ENCODE data around the gene EFS.
A peak's percentile ranks its signal among the peaks of the same experiment; 100 is the strongest.
"Not testable (repeated sequence)": the region's sequence is repeated elsewhere in the genome, so short reads cannot be mapped to it uniquely, and the experiment has no call there.

EFS gene

GRCh38 chr14:23326491-23327332 is 38.3 kb downstream of the EFS start:
- ATAC-seq = peak; percentile 15
- TF ChIP-seq BACH2 (CRISPR knock-in tag; IDR thresholded peaks at IDR 0.05; ENCODE audit: borderline replicate concordance) (no peak), ESRRG (CRISPR knock-in tag; IDR thresholded peaks at IDR 0.05) (0 out of 2 replicates have a peak, but pooled peaks have one; percentile 22), PATZ1 (CRISPR knock-in tag; IDR thresholded peaks at IDR 0.05; ENCODE audit: borderline replicate concordance) (0 out of 2 replicates have a peak, but pooled peaks have one; percentile 7), OSR1 (CRISPR knock-in tag; IDR thresholded peaks at IDR 0.05) (no peak), GLIS3 (CRISPR knock-in tag; IDR thresholded peaks at IDR 0.05) (no peak), ZFP30 (CRISPR knock-in tag; IDR thresholded peaks at IDR 0.05) (no peak), ZNF565 (CRISPR knock-in tag; conservative IDR thresholded peaks at IDR 0.05; ENCODE audit: low read depth) (no peak), ARNTL (CRISPR knock-in tag; IDR thresholded peaks at IDR 0.05; ENCODE audit: borderline replicate concordance, low read depth) (no peak), ISL1 (CRISPR knock-in tag; IDR thresholded peaks at IDR 0.05) (no peak), CREB5 (CRISPR knock-in tag; IDR thresholded peaks at IDR 0.05; ENCODE audit: low read depth) (peak; percentile 52; the same call in 1 of the 2 replicates), TOX (CRISPR knock-in tag; IDR thresholded peaks at IDR 0.05; ENCODE audit: borderline replicate concordance) (no peak; the same call in 1 of the 2 replicates)

GRCh38 chr14:23325746-23326145 is 39.2 kb downstream of the EFS start:
- not testable (repeated sequence) for ATAC-seq

- ATAC-seq = no peak
- TF ChIP-seq SNAI2 (CRISPR knock-in tag; IDR thresholded peaks at IDR 0.05) (no peak), GLIS3 (CRISPR knock-in tag; IDR thresholded peaks at IDR 0.05) (no peak), PATZ1 (CRISPR knock-in tag; IDR thresholded peaks at IDR 0.05; ENCODE audit: borderline replicate concordance) (no peak), CSDC2 (CRISPR knock-in tag; IDR thresholded peaks at IDR 0.05) (no peak), OSR1 (CRISPR knock-in tag; IDR thresholded peaks at IDR 0.05) (no peak), ZFP3 (CRISPR knock-in tag; IDR thresholded peaks at IDR 0.05) (no peak), ESRRG (CRISPR knock-in tag; IDR thresholded peaks at IDR 0.05) (no peak), ARNTL (CRISPR knock-in tag; IDR thresholded peaks at IDR 0.05; ENCODE audit: borderline replicate concordance, low read depth) (no peak), ZNF565 (CRISPR knock-in tag; conservative IDR thresholded peaks at IDR 0.05; ENCODE audit: low read depth) (no peak), TOX (CRISPR knock-in tag; IDR thresholded peaks at IDR 0.05; ENCODE audit: borderline replicate concordance) (no peak), POU6F1 (CRISPR knock-in tag; IDR thresholded peaks at IDR 0.05; ENCODE audit: borderline replicate concordance, low read depth) (no peak), ZNF70 (CRISPR knock-in tag; IDR thresholded peaks at IDR 0.05) (no peak), CSRNP3 (CRISPR knock-in tag; IDR thresholded peaks at IDR 0.05) (no peak), PPARA (CRISPR knock-in tag; IDR thresholded peaks at IDR 0.05; ENCODE audit: borderline replicate concordance) (no peak), BACH2 (CRISPR knock-in tag; IDR thresholded peaks at IDR 0.05; ENCODE audit: borderline replicate concordance) (no peak), ISL1 (CRISPR knock-in tag; IDR thresholded peaks at IDR 0.05) (no peak), TSHZ2 (CRISPR knock-in tag; IDR thresholded peaks at IDR 0.05) (no peak), ZNF8 (CRISPR knock-in tag; IDR thresholded peaks at IDR 0.05) (no peak), RARB (CRISPR knock-in tag; IDR thresholded peaks at IDR 0.05) (no peak)
Measured at GRCh38 chr14:23324993-23325392, 40.0 kb downstream of the EFS start.
